ENCODE data around the gene SEC63.

- TF ChIP-seq SIN3A (IDR thresholded peaks at IDR 0.05; ENCODE audit: borderline replicate concordance, insufficient read depth, low read length) (no peak), POLR2AphosphoS5 (IDR thresholded peaks at IDR 0.05; ENCODE audit: low read depth, low read length) (no peak), TAF1 (IDR thresholded peaks at IDR 0.05; ENCODE audit: borderline replicate concordance, insufficient read depth, low read length) (no peak)
- TF ChIP-seq, protein P1, sequence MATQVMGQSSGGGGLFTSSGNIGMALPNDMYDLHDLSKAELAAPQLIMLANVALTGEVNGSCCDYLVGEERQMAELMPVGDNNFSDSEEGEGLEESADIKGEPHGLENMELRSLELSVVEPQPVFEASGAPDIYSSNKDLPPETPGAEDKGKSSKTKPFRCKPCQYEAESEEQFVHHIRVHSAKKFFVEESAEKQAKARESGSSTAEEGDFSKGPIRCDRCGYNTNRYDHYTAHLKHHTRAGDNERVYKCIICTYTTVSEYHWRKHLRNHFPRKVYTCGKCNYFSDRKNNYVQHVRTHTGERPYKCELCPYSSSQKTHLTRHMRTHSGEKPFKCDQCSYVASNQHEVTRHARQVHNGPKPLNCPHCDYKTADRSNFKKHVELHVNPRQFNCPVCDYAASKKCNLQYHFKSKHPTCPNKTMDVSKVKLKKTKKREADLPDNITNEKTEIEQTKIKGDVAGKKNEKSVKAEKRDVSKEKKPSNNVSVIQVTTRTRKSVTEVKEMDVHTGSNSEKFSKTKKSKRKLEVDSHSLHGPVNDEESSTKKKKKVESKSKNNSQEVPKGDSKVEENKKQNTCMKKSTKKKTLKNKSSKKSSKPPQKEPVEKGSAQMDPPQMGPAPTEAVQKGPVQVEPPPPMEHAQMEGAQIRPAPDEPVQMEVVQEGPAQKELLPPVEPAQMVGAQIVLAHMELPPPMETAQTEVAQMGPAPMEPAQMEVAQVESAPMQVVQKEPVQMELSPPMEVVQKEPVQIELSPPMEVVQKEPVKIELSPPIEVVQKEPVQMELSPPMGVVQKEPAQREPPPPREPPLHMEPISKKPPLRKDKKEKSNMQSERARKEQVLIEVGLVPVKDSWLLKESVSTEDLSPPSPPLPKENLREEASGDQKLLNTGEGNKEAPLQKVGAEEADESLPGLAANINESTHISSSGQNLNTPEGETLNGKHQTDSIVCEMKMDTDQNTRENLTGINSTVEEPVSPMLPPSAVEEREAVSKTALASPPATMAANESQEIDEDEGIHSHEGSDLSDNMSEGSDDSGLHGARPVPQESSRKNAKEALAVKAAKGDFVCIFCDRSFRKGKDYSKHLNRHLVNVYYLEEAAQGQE (IDR thresholded peaks at IDR 0.05; ENCODE audit: insufficient read depth in 1 of 2, low read depth in 2 of 2, low read length in 2 of 2): no peak
Measured at GRCh38 chr6:108005961-108006360, 48.0 kb upstream of the SEC63 start.
